ENCODE results near the gene WDR26. TPM values are rescaled to one million over a fixed set of nuclear protein-coding genes. Genes with fewer than 3 reads are reported as not detected.
A peak's percentile ranks its signal among the peaks of the same experiment; 100 is the strongest.
"Not testable (repeated sequence)": the region's sequence is repeated elsewhere in the genome, so short reads cannot be mapped to it uniquely, and the experiment has no call there.

WDR26 gene
- total RNA-seq, result 83.9 and 84.9 TPM in 2 replicates
- long read RNA-seq, partial matches to known transcripts, result 11 of 38 reads
- long read RNA-seq, other reads (novel, unspliced or antisense), result 27 of 38 reads

DNA sequence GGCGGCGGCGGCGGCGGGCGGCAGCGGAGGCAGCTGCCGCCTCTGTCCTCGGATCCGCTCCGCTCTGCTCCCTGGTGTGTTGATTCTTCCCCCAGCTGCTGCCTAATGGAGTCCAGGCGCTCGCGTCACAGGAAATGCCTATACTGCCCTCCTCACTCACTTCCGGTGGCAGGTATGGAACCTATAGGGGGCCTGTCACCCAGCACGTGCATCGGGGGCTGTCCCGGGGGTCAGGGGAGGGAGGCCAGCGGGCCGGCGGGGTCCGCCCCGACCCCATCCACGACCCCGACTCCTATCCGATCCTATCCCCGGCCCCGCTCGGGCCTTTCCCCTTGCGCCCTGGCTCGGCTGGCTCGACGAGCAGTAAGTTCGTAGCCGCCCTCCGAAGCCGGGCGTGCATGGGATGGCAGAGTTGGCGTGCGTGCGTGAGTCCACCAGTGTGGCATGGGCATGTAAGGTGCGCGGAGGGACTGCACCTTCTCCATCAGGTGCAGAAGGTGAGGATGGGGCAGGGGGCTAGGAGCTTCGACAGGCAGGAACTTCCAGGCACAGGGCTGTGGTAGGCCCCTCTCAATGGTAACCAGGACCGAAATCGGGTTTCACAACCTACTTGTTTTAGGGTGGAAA lies at the start of gene WDR26:
TSS of gene WDR26 (minus strand) at position 107 of the 627 bp plus-strand sequence.
- H3K4me3 Mint-ChIP-seq (ENCODE audit: low read depth), result peak within 1 kb of the TSS; percentile 94
- peak; percentile 59 for DNase-seq (ENCODE audit: low spot score, unreplicated experiment)
- no peaks in the 10 kb centered on the region for H3K9me3 Mint-ChIP-seq (ENCODE audit: low read depth)
- TF ChIP-seq, protein P1, sequence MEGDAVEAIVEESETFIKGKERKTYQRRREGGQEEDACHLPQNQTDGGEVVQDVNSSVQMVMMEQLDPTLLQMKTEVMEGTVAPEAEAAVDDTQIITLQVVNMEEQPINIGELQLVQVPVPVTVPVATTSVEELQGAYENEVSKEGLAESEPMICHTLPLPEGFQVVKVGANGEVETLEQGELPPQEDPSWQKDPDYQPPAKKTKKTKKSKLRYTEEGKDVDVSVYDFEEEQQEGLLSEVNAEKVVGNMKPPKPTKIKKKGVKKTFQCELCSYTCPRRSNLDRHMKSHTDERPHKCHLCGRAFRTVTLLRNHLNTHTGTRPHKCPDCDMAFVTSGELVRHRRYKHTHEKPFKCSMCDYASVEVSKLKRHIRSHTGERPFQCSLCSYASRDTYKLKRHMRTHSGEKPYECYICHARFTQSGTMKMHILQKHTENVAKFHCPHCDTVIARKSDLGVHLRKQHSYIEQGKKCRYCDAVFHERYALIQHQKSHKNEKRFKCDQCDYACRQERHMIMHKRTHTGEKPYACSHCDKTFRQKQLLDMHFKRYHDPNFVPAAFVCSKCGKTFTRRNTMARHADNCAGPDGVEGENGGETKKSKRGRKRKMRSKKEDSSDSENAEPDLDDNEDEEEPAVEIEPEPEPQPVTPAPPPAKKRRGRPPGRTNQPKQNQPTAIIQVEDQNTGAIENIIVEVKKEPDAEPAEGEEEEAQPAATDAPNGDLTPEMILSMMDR (IDR thresholded peaks at IDR 0.05; ENCODE audit: unreplicated experiment), result peak; percentile 29
- peaks cover 6% of the 10 kb centered on the region for H3K36me3 Mint-ChIP-seq (ENCODE audit: insufficient read depth)
- no peaks in the 10 kb centered on the region for H3K27me3 Mint-ChIP-seq
- peaks cover 44% of the 10 kb centered on the region for H3K4me1 Mint-ChIP-seq (ENCODE audit: low read depth)
- peak within 1 kb of the TSS; percentile 95 for H3K27ac Mint-ChIP-seq

DNA sequence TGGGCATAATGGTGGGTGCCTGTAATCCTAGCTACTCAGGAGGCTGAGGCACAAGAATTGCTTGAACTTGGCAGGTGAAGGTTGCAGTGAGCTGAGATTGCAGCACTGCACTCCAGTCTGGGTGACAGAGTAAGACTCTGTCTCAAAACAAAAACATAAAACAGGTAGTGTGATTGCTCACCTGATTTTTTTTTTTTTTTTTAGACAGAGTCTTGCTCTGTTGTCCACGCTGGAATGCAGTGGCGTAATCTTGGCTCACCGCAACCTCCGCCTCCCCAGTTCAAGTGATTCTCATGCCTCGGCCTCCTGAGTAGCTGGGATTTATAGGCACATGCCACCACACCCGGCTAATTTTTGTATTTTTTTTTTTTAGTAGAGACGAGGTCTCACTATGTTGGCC lies 48.6 kb upstream of the WDR26 start:
- not testable (repeated sequence) for H3K27me3 Mint-ChIP-seq; H3K4me1 Mint-ChIP-seq (ENCODE audit: low read depth); H3K36me3 Mint-ChIP-seq (ENCODE audit: insufficient read depth); H3K9me3 Mint-ChIP-seq (ENCODE audit: low read depth); H3K27ac Mint-ChIP-seq; DNase-seq (ENCODE audit: low spot score, unreplicated experiment); H3K4me3 Mint-ChIP-seq (ENCODE audit: low read depth)

DNA sequence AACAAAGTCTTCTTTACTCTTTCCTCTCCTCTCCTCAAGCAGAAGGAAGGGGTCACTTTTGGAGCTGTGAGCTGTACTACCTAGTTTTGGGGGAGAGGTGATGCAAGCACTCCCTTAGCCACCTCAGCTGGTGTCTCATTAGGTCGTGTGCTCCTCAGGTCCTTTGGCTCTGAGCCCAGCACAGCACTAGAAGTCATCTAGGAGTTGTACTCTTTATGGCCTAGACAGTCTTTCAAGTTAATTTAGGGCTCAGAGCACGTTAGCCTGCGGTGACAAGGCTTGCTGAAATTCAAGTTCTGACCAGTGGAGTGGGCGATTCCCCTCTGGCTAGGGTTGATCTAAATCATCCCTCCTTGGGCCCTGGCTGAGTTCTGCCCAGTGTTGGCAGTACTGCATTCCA lies 48.0 kb upstream of the WDR26 start:
- no peak for DNase-seq (ENCODE audit: low spot score, unreplicated experiment)
- no peak overlapping the region for H3K4me3 Mint-ChIP-seq (ENCODE audit: low read depth)
- TF ChIP-seq, protein P1 (IDR thresholded peaks at IDR 0.05; ENCODE audit: unreplicated experiment), result no peak
- peaks cover 9% of the 10 kb centered on the region for H3K9me3 Mint-ChIP-seq (ENCODE audit: low read depth)
- H3K27ac Mint-ChIP-seq, result no peak overlapping the region
- peaks cover 2% of the 10 kb centered on the region for H3K36me3 Mint-ChIP-seq (ENCODE audit: insufficient read depth)
- no peaks in the 10 kb centered on the region for H3K4me1 Mint-ChIP-seq (ENCODE audit: low read depth)
- no peaks in the 10 kb centered on the region for H3K27me3 Mint-ChIP-seq

DNA sequence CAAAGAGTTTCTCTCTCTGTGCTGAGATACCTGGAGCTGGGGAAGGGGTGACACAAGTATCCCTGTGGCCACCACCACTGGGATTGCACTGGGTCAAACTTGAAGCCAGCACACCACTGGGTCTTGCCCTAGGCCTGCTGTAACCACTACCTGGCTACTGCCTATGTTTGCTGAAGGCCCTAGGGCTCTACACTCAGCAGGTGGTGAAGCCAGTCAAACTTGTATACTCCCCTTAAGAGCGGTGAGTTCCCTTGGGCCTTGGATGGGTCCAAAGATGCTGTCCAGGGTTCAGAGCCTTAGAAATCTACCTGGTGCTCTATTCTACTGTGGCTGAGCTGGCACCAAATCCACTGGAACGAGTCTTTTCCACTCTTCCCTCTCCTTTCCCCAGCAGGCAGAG lies 47.0 kb upstream of the WDR26 start:
- Mint-ChIP-seq H3K36me3 (ENCODE audit: insufficient read depth) (peaks cover 2% of the 10 kb centered on the region), H3K27me3 (no peaks in the 10 kb centered on the region), H3K4me1 (ENCODE audit: low read depth) (no peaks in the 10 kb centered on the region), H3K4me3 (ENCODE audit: low read depth) (no peak overlapping the region), H3K9me3 (ENCODE audit: low read depth) (peaks cover 9% of the 10 kb centered on the region), H3K27ac (no peak overlapping the region)
- TF ChIP-seq, protein P1 (IDR thresholded peaks at IDR 0.05; ENCODE audit: unreplicated experiment), result no peak
- no peak for DNase-seq (ENCODE audit: low spot score, unreplicated experiment)

DNA sequence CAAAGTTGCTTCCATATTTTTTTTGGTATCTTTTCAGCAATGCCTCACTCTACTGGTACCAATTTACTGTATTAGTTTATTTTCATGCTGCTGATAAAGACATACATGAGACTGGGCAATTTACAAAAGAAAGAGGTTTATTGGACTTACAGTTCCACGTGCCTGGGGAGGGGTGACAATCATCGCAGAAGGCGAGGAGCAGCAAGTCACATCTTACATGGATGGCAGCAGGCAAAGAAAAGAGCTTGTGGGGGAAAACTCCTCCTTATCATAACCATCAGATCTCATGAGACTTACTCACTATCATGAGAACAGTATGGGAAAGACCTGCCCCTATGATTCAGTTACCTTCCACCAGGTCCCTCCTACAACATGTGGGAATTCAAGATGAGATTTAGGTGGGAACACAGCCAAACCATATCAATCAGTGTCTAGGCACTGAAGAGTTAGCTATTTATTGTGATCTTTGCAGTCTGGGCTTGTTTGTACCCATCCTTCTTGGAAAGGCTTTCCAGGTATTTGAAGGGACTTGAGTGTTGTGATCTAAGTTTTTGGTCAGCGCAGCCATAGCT lies 46.4 kb upstream of the WDR26 start:
- H3K27ac Mint-ChIP-seq; H3K27me3 Mint-ChIP-seq; H3K9me3 Mint-ChIP-seq (ENCODE audit: low read depth); H3K36me3 Mint-ChIP-seq (ENCODE audit: insufficient read depth); DNase-seq (ENCODE audit: low spot score, unreplicated experiment); H3K4me1 Mint-ChIP-seq (ENCODE audit: low read depth); H3K4me3 Mint-ChIP-seq (ENCODE audit: low read depth): not testable (repeated sequence)

DNA sequence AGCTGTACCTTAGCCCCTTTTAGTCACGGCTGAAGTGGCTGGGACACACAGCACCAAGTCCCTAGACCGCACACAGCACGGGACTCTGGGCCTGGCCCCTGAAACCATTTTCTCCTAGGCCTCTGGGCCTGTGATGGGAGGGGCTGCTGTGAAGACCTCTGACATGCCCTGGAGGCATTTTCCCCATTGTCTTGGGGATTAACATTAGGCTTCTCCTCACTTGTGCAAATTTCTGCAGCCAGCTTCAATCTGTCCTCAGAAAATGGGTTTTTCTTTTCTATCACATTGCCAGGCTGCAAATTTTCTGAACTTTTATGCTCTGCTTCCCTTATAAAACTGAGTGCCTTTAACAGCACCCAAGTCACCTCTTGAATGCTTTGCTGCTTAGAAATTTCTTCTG lies 45.6 kb upstream of the WDR26 start:
- not testable (repeated sequence) for DNase-seq (ENCODE audit: low spot score, unreplicated experiment); H3K9me3 Mint-ChIP-seq (ENCODE audit: low read depth); H3K27ac Mint-ChIP-seq; H3K27me3 Mint-ChIP-seq; H3K4me1 Mint-ChIP-seq (ENCODE audit: low read depth); H3K4me3 Mint-ChIP-seq (ENCODE audit: low read depth); H3K36me3 Mint-ChIP-seq (ENCODE audit: insufficient read depth)

DNA sequence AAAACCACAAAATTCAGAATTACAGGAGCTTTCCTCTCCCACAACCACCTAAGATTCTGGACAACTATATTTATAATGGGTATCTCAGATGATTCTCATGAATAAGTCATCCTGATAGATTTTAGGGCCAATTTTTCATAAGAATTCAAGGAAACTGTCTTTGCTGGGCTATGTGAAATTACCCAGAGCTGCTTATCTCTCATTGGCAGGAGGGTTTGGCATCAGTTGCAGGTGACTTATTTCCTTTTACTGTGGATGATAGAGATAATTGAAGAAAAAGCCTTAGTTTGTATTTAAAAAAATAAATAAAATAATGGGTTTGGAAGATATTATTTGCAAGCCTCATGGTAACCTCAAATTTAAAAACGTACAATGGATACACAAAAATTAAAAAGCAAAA lies 38.2 kb upstream of the WDR26 start:
- TF ChIP-seq, protein P1 (IDR thresholded peaks at IDR 0.05; ENCODE audit: unreplicated experiment), result no peak

More for the DNA sequence above, 38.2 kb upstream of the WDR26 start:
- peaks cover 8% of the 10 kb centered on the region for H3K9me3 Mint-ChIP-seq (ENCODE audit: low read depth)
- peaks cover 5% of the 10 kb centered on the region for H3K36me3 Mint-ChIP-seq (ENCODE audit: insufficient read depth)
- H3K27me3 Mint-ChIP-seq, result no peaks in the 10 kb centered on the region
- H3K27ac Mint-ChIP-seq, result no peak overlapping the region
- H3K4me3 Mint-ChIP-seq (ENCODE audit: low read depth), result no peak overlapping the region
- no peaks in the 10 kb centered on the region for H3K4me1 Mint-ChIP-seq (ENCODE audit: low read depth)
- no peak for DNase-seq (ENCODE audit: low spot score, unreplicated experiment)

All from progenitor cell of endocrine pancreas (in vitro differentiated cells).